Esophagus muscularis mucosa (tissue), 4 donors: Measurements from ENCODE around the gene SPRR1B.

Experiments used
- EP300 ChIP-seq: sonication (generic); formaldehyde crosslinking; IDR thresholded peaks from one replicate; pipeline ENCODE4 v1.6.1; 2017; ENCODE audit warnings: antibody characterized with exemption
- POLR2A ChIP-seq: fragments of 450-650 bp; IDR thresholded peaks from one replicate; pipeline ENCODE4 v1.6.1; 2017; ENCODE audit warnings: antibody characterized with exemption, moderate library complexity, mild to moderate bottlenecking, low read depth
- POLR2AphosphoS5 ChIP-seq, 2 donors: sonication (generic); formaldehyde crosslinking; IDR thresholded peaks; one replicate each; pipeline ENCODE4 v1.6.1; 2017; ENCODE audit warnings: antibody characterized with exemption in 2 of 2
- TF ChIP-seq, protein P1 (sequence below), 3 experiments: fragments of 200-600 bp in 2 of 3; fragments of 450-650 bp in 1 of 3; sonication (generic) in 2 of 3; IDR thresholded peaks; one replicate each; pipeline ENCODE4 v1.5.1; 2017 to 2019; ENCODE audit warnings: antibody characterized with exemption in 3 of 3, mild to moderate bottlenecking in 2 of 3, moderate library complexity in 1 of 3

- TF ChIP-seq EP300 (no peak), POLR2AphosphoS5 (IDR thresholded peaks at IDR 0.05) (no peak), POLR2A (no peak)
- TF ChIP-seq, protein P1, sequence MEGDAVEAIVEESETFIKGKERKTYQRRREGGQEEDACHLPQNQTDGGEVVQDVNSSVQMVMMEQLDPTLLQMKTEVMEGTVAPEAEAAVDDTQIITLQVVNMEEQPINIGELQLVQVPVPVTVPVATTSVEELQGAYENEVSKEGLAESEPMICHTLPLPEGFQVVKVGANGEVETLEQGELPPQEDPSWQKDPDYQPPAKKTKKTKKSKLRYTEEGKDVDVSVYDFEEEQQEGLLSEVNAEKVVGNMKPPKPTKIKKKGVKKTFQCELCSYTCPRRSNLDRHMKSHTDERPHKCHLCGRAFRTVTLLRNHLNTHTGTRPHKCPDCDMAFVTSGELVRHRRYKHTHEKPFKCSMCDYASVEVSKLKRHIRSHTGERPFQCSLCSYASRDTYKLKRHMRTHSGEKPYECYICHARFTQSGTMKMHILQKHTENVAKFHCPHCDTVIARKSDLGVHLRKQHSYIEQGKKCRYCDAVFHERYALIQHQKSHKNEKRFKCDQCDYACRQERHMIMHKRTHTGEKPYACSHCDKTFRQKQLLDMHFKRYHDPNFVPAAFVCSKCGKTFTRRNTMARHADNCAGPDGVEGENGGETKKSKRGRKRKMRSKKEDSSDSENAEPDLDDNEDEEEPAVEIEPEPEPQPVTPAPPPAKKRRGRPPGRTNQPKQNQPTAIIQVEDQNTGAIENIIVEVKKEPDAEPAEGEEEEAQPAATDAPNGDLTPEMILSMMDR (IDR thresholded peaks at IDR 0.05): no peak
These were observed 34.2 kb upstream of the SPRR1B start for GRCh38 chr1:152996633-152997400.
